ENCODE measurements around the gene P2RY4.
"Not testable (repeated sequence)": the region's sequence is repeated elsewhere in the genome, so short reads cannot be mapped to it uniquely, and the experiment has no call there.

The P2RY4 gene

DNA sequence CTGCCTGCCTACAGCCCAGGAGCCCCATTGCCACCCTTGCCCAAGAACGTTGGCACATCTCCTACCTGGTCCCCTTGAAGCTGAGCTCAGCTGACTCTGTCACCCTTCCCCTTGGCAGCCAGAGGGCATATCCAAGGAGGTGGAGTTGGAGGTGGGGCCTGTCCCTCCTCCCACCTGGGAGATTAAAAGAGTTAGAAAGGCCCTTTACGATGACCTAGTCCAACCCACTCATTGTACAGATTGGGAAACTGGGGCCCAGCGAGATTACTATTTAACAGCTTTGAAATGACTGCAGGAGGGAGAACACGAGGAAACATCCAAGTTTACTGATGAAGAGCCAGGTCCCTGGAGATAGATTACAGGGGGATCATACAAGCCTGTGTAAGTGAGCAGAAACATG lies at the start of gene P2RY4:
TSS of gene P2RY4 (minus strand) at position 101 of the 400 bp plus-strand sequence. CDS start 580 bp downstream, outside the sequence.
- DNase-seq, result no peak

DNA sequence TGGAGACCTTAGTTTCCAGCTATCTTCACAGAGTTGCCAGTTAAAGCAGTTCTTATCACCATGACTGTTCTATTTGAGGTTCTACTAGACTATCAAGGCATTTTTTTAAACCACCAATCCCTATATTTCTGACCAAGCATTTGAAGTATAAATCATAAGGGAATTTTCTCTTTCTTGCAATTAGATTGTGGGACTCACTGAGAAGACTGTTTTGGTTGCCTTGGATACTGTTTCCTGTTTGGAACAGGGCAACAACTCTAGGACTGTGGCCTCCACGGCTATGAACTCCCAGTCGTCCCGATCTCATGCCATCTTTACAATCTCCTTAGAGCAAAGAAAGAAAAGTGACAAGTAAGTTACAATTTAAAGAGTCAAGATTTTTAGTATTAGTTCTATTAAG lies 41.7 kb upstream of the P2RY4 start:
- DNase-seq, result no peak

DNA sequence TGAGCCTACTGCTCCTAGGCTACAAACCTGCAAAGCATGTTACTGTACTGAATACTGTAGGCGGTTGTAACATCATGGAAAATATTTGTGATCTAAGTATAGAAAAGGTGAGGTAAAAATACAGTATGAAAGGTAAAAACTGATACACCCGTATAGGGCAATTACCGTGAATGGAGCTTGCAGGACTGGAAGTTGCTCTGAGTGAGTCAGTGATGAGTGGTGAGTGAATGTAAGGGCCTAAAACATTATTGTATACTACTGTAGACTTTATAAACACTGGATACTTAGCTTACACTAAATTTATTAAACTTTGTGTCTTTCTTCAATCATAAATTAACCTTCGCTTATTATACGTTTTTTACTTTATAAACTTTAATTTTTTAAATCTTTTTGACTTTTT lies 33.6 kb upstream of the P2RY4 start:
- DNase-seq, result no peak

DNA sequence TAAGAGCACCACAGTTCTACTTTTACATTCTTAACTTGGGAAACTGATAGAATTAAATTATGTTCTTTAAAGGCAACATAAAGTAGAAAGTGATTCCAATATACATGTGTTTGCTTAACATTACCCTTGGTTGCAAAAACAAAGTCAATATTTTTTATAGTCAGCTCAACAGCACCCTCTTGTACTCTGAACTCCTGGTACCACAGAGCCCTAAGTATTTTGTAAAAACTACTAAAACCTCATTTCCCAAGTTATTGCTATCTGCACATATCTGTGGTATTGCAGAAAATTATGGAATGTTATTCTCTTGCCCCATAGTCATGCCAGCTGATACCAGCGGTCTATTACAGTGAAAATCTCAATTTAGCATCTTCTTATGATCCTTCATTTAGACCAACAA lies 32.8 kb upstream of the P2RY4 start:
- no peak for DNase-seq

DNA sequence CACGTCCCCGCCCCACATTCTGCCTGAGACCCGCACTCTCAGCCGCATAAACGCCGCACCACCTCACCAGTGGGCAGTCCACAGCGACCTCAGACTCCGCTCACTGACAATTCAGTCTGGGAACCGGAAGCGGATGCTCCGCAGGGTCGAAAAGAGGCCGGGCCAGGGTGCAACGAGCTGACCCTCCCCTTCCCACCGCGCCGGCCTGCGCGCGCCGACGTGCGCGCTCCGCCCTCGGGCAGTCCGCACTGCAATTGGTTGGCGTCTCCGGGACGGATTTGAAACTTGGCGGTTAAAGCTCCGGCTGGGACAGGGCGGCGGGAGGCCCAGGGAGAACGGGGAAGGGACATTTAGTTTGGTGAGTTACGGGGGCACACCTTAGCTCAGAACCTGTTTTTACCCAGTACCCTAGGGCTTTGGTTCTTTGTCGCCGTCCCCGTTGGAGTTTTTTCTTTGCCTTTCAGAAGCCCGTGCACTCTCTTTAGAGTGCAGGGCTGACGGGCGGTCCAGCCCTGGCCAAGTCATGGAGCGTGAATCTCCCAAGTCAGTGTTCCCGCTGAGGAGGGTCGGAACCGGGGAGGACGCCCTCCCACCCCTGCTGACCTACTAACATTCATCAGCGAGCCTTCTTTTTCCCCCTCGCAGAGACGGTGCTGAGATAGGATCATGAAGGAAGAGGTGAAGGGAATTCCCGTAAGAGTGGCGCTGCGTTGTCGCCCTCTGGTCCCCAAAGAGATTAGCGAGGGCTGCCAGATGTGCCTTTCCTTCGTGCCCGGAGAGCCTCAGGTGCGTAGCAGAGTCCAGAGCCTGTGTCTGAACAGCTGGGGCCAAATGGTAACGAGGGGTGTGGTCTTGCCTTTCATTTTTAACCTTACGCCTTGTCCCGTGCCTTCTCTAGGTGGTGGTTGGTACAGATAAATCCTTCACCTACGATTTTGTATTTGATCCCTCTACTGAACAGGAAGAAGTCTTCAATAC lies 30.1 kb upstream of the P2RY4 start, which contains the start of the genes KIF4A and PDZD11:
TSS of gene KIF4A (plus strand) at position 312 of the 978 bp plus-strand sequence. CDS start at position 667, 355 bp downstream.
TSS of gene PDZD11 (minus strand) at position 135 of the 978 bp plus-strand sequence. CDS start 586 bp downstream, outside the sequence.
- DNase-seq, result peak; percentile 37 to 45

DNA sequence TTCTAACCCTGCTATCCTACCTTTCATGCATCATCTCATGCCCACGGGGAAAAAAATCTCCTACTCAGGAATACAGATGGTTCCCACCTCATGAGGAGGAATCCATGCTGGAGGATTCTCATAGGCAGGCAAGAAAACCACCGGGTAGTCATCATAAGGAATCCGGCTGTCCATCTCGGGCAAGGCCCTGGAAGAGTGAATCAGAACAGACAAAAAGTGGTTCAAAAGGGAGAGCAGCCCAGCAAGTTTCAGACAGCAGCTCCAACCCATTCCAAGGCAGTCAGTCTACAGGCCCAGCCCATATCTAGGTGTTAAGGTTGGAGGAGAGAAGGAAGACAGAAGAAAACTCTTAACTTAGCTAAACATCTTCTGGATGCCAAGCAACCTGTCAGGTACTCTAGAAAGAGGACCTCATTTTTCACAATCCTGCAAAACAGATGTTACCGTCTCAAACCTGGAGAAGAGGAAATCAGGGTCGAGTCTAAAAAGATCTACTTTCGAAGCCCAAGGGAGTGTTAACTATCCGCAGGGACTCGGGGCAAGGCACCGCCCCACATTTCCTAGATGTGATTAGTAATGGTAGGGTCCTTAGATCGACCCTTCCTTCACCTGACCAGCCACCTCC lies 29.3 kb upstream of the P2RY4 start:
- no peak for DNase-seq

DNA sequence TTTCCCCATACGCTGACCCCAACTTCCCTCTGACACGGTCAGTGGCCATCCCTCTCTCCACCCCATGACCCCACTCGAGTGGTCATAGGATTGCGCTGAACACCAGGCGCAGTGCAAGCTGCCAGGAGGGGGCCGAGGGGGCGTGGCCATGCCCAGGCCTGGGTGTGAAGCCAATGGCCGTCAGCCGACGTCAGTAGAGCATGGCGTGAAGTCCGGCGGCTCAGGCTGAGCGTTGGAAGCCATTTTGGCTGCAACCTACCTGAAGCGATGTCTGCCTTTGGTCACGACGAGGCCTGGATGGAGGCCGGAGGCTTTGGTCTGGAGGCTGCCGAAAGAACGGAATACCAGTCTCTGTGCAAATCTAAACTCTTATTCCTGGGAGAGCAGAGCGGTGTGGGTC lies 21.9 kb upstream of the P2RY4 start, which contains the start of gene RAB41:
TSS of gene RAB41 (plus strand) at position 222 of the 400 bp plus-strand sequence. CDS start at position 268, 46 bp downstream.
- DNase-seq, result no peak

DNA sequence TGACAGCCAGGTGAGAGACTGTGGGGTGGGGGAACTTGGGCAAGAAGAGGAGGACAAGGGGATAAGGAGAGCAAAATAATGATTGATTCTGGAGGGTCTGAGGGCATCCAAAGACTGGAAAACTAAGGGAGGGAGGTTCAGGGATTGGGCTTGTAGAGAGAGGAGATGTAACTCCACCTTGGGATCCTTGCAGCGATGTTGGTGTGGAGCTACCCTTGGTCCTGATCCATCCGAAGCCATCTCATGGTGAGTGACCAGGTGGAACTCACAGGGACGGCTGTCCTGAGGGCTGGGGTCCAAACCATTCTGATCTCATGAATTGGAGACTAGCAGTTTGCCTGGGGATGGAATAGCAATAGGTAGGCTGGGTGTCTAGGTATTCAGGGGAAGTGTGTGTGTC lies 20.6 kb upstream of the P2RY4 start:
- no peak for DNase-seq

DNA sequence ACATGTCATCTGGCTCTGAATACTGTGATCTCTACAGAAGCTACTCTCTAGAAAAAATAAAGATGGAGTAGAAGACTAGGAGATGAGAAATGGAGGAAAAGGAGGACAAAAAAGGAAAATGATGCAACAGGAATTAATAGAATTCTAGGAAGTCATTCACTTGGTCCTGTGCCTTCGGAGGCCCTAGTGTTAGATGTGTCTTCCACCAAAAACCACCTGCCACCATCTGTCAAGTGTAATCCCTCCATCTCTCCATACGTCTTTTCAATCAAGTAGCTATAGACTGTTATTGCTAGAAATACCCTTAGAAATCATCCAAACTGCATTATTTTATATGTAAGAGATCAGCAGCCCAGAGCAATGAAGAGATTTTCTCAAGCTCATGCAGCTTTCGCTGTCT lies 19.1 kb upstream of the P2RY4 start:
- no peak for DNase-seq

DNA sequence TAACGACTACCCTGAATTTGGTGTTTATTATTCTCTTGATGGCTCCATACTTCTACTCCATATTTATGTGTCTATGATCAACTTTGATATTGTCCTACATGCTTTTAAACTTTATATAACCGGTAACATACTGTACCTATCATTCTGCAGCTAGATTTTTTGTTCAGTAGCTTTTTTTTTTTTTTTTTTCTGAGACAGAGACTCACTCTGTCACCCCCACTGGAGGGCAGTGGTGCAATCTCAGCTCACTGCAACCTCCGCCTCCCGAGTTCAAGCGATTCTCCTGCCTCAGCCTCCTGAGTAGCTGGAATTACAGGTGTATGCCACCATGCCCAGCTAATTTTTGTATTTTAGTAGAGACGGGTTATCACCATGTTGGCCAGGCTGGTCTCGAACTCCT lies 14.0 kb upstream of the P2RY4 start:
- not testable (repeated sequence) for DNase-seq

DNA sequence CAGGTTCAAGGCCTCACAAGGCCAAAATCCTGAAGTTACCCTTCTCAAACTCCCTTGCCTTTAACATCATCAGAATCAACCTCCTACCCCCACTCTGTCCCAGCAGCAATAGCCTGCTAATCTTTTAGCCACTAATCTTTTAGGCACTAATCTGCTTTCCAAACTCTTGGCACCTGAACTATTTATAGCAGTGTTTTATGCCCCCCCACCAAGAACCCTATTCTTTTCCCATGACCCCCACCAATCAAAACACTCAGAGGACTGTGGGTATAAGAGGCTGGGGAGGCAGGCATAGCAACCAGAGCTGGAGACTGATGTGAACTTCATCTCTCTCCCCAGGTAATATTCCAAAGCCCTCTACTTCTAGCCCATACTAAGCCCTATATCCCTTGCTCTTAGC lies 8.0 kb upstream of the P2RY4 start, which contains the start of gene ARR3:
TSS of gene ARR3 (plus strand) at position 301 of the 400 bp plus-strand sequence. CDS start 1,052 bp downstream, outside the sequence.
- DNase-seq, result no peak

DNA sequence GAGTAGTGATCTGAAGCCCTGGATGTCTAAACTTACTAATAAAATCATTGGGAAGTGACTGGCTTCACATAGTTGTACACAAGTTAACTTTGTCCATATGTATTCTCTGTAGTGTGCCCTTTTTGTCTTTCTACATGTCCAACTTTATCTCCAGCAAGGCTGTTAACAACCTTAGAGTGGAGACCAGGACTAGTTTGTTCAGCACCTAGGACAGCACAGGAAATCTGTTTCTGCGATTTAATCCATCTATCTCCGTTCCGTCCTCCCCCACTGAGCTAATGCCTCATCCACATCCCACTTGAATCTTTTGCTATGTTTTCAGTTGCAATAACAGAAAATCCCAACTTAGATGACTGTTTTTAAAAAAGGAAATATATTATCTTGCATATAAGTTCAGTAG lies 4.8 kb upstream of the P2RY4 start:
- no peak for DNase-seq

DNA sequence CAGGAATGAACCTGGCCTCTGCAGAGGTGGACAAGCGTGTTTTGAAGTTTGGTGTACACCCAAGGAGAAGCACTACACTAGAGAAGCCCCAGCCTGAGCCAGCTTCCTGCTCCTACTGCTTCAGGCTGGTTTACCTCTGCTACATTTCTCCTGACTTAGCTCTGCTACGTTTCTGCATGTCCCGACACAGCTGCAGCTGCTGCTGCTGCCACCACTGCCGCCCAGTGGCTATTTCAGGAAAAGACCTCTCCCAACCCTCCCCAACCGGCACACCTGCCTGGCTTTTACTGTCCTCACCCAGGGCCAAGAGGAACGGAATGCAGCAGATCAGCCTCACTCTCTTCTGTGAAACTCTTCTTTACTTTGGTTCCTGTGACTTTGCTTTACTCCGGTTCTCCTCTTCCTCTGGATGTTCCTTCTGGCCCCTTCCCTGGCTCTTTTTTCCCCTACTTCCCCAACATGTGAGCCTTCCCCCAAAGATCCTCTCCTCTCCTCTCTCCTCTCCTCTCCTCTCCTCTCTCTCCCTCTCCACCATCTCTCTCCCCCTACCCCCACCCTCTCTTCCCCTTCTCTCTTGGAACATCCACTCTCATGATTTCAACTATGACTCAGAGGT lies 3.1 kb upstream of the P2RY4 start:
- peak in 1 of 2 experiments; percentile 3 for DNase-seq

DNA sequence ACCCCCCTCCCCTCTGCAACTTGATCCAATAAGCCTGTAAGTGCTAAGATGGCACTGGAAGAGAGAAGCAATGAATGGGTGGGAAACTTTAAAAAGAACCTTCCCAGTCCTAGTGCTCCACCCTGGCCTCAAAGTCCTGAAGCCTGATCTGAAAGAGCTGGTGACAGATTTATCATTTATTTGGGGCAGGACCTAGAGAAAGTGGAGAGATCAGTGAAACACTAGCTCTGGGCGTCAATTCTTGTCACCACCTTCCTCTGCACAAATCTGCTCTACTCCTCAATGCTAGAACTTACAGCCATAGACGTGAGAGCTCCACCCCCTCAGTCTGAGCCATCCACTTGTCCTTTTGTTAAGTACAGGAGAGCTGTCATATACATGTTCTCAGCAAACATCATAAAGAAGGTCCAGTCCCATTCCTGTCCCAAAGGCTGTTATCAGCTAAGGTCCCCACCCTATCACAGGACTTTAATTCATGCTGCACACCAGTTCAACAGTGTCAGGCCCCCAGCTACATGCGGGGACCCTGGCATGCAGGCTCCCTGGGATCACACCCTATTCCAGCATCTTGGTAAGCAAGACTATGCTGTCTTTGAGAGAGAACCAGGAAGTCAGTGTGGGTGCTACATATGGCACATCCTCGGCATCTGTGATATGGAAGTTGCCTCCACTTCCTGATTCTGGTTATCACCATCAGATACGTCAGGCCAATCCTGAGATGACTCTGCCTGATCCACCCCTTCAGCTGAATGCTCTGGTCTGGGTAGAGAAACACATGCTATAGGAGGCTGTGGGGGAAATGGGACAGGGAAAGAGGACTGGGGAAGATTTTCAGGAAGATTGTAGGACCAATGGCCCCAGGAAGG lies 2.3 kb downstream of the P2RY4 start:
- no peak for DNase-seq

DNA sequence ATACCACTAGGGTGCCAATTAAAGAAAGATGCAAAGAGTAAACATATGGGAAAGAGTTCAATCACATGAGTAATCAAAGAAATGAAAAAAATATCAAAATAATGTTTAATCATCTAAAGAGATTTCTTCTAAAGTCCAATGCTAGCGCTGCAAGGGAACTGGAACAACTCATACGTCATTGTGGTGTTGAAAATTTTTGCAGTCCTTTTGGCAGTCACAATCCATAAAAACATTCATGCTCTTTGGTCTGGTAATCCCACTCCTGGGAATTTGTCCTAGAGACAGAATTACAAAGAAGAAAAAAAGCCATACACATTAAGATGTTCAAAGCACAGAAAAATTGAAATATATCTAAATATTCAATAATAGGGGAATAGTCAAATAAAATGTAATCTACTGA lies 4.6 kb downstream of the P2RY4 start:
- DNase-seq, result no peak

DNA sequence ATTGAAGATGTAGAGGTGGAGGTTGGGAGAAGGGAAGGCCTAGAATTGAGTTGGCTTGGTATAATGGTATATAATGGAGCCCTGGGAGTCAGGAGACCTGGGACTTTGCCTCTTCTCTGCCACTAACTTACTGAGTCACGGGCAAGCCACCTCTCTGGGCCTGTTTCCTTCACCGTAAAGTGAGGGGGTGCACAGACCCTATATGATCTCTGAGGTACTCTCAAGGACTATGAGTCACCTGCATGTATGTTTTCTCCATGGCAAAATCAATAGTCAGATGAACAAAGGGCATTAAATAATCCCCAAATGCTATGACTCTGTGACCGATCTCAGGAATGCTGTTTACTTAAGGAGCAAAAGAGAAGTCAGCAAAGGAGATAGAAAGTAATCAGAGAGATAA lies 5.1 kb downstream of the P2RY4 start:
- DNase-seq, result no peak

DNA sequence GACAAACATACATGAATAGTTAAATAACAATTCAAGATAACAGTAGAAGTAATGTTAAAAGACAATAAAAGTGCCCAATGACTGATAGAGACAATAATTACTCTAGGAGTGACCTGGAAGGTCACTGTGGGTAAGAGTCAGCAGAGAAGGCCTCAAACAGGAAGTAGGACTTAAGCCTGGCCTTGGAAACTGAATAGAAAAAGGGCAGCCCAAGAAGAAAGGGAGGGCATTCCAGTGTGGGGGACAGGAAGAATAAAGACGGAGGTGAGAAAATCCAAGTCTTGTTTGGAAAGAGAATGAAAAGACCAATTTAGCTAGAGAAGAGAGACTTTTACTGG lies 6.0 kb downstream of the P2RY4 start:
- DNase-seq, result no peak

DNA sequence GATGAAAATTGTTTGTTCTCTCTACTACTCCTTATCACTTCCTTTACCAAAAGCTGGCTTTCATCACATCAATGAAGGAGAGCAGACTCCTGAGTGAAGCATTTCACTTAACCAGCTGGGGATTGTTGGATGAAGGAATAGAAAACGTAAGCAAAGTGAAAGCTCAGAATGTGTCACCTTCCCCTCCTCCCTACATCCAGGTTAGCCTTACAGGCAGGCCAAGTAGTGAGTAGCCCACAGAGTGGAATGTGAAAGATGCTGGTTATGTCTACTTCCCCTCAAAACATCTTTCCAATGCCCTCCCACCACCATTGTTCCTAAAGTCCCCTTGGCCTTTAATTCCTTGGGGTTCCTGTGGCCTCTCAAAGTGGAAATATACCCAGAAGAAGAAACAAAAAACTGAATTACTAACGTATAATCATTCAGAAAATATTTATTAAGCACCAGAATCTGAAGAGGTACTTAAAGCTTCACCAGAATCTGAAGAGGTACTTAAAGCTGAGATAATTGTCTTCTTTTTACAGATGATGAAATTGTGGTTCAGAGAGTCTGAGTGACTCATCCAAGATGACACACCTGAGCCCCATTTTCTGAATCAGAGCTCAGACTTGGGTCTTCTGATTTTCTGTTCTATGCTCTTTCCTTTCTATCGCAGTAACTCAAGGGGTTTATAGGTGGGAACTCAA lies 6.5 kb downstream of the P2RY4 start:
- no peak for DNase-seq

DNA sequence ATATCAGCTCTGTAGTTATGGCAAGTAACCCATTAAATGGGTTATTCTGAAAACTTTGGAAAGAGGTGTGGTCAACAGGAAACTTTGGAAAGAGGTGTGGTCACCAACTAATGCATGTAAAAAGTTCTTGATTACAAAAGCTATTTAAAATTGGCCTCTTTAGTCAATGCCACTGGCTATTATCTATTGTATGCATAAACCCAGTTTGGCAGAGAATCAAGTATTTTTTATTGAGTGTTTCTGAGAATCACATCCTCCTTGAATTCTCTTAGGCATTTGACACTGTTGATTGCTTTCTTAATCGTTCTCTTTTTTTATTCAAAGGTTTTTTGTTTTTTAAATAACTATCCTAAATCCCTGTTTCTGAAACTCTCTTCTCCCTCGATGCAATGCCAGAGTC lies 7.5 kb downstream of the P2RY4 start:
- no peak for DNase-seq

DNA sequence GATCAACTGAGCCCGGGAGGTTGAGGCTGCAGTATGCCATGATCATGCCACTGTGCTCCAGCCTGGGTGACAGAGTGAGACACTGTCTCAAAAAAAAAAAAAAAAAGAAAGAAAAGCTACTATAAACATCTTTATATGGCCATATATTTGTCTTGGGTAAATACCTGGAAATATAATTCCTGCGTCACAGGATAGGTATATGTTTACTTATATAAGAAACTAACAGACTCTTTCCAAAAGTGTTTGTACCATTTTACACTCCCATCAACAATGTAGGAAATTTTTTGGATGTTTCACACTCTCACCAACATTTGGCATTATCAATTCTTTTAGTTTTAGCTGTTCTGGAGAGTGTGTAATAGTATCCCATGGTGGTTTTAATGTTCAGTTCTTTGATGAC lies 12.8 kb downstream of the P2RY4 start:
- DNase-seq, result no peak

DNA sequence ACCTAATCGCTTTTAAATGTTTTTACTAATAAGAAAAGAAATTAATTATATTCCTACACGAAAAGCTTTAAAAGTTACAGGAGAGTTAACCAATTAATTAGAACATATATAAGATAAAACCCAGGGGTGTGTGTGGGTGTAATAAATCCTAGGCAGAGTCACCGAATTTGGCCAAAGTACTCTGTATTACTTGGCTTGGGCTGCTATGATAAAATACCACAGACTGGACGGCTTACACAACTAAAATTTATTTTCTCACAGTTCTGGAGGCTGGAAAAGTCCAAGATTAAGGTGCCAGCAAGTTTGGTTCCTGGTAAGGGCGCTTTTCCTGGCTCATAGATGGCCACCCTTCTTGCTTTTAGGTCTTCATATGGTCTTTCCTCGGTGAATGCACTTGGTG lies 15.1 kb downstream of the P2RY4 start:
- DNase-seq, result no peak

DNA sequence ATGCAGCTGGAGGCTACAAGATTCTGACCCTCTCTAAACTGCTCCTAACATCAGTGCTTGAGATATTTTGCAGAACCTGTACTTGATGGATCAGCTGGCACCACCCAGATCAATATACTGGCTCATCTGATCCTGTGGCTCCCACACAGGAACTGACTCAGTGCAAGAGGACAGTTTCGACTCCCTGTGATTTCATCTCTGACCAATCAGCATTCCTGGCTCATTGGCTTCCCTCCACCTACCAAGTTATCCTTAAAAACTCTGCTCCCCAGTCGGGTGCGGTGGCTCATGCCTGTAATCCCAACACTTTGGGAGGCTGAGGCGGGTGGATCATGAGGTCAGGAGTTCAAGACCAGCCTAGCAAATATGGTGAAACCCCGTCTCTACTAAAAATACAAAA lies 16.4 kb downstream of the P2RY4 start:
- not testable (repeated sequence) for DNase-seq

All from NCI-H1930 (cell line).